ENCODE results near the gene DTD1. TPM values are rescaled to one million over a fixed set of nuclear protein-coding genes. Genes with fewer than 3 reads are reported as not detected.

DTD1 gene
- total RNA-seq, 1 donor from 2014 or later, result 38.1 TPM

DNA sequence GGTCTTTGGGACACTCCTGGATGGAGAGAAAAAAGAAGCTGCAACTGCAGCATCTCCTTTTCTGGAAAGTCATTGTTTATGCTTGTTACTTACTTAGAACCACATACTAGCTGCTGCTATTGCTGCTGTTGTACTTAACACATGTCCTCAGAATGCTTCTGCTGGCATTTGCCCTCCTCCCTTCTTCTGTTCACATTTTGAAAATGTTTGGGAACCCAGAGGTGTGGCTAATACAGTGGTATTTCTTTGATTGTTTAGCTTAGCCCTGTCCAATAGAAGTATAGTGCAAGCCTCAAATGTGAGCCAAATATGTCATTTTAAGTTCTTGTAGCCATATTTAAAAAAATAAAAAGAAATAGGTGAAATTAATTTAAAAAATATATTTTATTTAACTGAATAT lies 8.4 kb downstream of the DTD1 start:
- Histone ChIP-seq H2AFZ (ENCODE audit: low read depth, low read length) (no peak overlapping the region), H3K27me3 (ENCODE audit: insufficient read depth, low read length) (no peaks in the 10 kb centered on the region), H3K79me2 (ENCODE audit: insufficient read depth, low read length) (peaks cover 21% of the 10 kb centered on the region), H3K9ac (ENCODE audit: low read length) (no peak overlapping the region), H3K4me2 (ENCODE audit: low read length) (no peak overlapping the region), H3K4me1 (ENCODE audit: insufficient read depth, low read length) (no peaks in the 10 kb centered on the region), H3K27ac (ENCODE audit: low read depth, low read length) (no peak overlapping the region), H3K4me3 (ENCODE audit: insufficient read depth, low read depth, low read length) (no peak overlapping the region), H3K9me3 (ENCODE audit: insufficient read depth, low read depth, low read length) (no peaks in the 10 kb centered on the region), H4K20me1 (ENCODE audit: insufficient read depth, low read length) (peaks cover 5% of the 10 kb centered on the region), H3K36me3 (ENCODE audit: insufficient read depth, low read length) (peaks cover 11% of the 10 kb centered on the region)
- Mint-ChIP-seq H3K27ac (ENCODE audit: unreplicated experiment) (no peak overlapping the region), H3K4me1 (ENCODE audit: low read depth, unreplicated experiment) (no peaks in the 10 kb centered on the region), H3K27me3 (ENCODE audit: low read depth, unreplicated experiment) (no peaks in the 10 kb centered on the region), H3K9me3 (ENCODE audit: unreplicated experiment) (no peaks in the 10 kb centered on the region), H3K36me3 (ENCODE audit: low read depth, unreplicated experiment) (peaks cover 9% of the 10 kb centered on the region), H3K4me3 (ENCODE audit: unreplicated experiment) (no peak overlapping the region)
- no peak for TF ChIP-seq EZH2 (IDR thresholded peaks at IDR 0.05; ENCODE audit: insufficient read depth, low read length)
- TF ChIP-seq, protein P1, sequence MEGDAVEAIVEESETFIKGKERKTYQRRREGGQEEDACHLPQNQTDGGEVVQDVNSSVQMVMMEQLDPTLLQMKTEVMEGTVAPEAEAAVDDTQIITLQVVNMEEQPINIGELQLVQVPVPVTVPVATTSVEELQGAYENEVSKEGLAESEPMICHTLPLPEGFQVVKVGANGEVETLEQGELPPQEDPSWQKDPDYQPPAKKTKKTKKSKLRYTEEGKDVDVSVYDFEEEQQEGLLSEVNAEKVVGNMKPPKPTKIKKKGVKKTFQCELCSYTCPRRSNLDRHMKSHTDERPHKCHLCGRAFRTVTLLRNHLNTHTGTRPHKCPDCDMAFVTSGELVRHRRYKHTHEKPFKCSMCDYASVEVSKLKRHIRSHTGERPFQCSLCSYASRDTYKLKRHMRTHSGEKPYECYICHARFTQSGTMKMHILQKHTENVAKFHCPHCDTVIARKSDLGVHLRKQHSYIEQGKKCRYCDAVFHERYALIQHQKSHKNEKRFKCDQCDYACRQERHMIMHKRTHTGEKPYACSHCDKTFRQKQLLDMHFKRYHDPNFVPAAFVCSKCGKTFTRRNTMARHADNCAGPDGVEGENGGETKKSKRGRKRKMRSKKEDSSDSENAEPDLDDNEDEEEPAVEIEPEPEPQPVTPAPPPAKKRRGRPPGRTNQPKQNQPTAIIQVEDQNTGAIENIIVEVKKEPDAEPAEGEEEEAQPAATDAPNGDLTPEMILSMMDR (IDR thresholded peaks at IDR 0.05; ENCODE audit: insufficient read depth, low read depth, low read length), result no peak
- FAIRE-seq (no peak), DNase-seq (ENCODE audit: low read depth) (no peak)

DNA sequence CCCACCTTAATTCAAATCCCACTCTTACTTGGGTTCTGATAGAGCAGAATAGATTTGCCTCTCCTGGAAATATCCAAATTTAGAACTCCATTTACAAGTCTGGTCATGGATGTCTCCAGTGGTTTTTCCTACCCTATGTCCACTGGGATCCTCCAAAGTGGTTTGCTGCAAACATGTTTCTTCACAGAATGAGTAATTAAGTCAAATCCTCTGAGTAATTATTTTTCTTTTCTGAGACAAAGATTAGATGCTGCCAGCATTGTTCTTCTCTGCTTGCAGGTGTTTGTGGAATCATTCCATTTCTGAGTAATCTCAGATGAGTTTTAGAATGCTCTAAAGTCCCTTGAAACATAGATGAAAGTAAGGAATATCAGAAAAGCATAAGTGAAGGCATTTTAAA lies 21.9 kb downstream of the DTD1 start:
- H3K4me1 Mint-ChIP-seq (ENCODE audit: low read depth, unreplicated experiment), result no peaks in the 10 kb centered on the region
- Histone ChIP-seq H3K27ac (ENCODE audit: low read depth, low read length) (no peak overlapping the region), H3K9me3 (ENCODE audit: insufficient read depth, low read depth, low read length) (no peaks in the 10 kb centered on the region), H3K4me2 (ENCODE audit: low read length) (no peak overlapping the region), H3K36me3 (ENCODE audit: insufficient read depth, low read length) (peaks cover 6% of the 10 kb centered on the region), H4K20me1 (ENCODE audit: insufficient read depth, low read length) (peaks cover 3% of the 10 kb centered on the region), H2AFZ (ENCODE audit: low read depth, low read length) (no peak overlapping the region), H3K79me2 (ENCODE audit: insufficient read depth, low read length) (no peaks in the 10 kb centered on the region), H3K4me1 (ENCODE audit: insufficient read depth, low read length) (no peaks in the 10 kb centered on the region), H3K4me3 (ENCODE audit: insufficient read depth, low read depth, low read length) (no peak overlapping the region), H3K9ac (ENCODE audit: low read length) (no peak overlapping the region), H3K27me3 (ENCODE audit: insufficient read depth, low read length) (no peaks in the 10 kb centered on the region)
- H3K36me3 Mint-ChIP-seq (ENCODE audit: low read depth, unreplicated experiment), result peaks cover 3% of the 10 kb centered on the region
- no peak overlapping the region for H3K27ac Mint-ChIP-seq (ENCODE audit: unreplicated experiment)
- no peaks in the 10 kb centered on the region for H3K9me3 Mint-ChIP-seq (ENCODE audit: unreplicated experiment)
- H3K27me3 Mint-ChIP-seq (ENCODE audit: low read depth, unreplicated experiment), result no peaks in the 10 kb centered on the region
- TF ChIP-seq, protein P1 (IDR thresholded peaks at IDR 0.05; ENCODE audit: insufficient read depth, low read depth, low read length), result no peak
- TF ChIP-seq EZH2 (IDR thresholded peaks at IDR 0.05; ENCODE audit: insufficient read depth, low read length), result no peak
- no peak overlapping the region for H3K4me3 Mint-ChIP-seq (ENCODE audit: unreplicated experiment)
- DNase-seq (ENCODE audit: low read depth), result no peak
- no peak for FAIRE-seq

DNA sequence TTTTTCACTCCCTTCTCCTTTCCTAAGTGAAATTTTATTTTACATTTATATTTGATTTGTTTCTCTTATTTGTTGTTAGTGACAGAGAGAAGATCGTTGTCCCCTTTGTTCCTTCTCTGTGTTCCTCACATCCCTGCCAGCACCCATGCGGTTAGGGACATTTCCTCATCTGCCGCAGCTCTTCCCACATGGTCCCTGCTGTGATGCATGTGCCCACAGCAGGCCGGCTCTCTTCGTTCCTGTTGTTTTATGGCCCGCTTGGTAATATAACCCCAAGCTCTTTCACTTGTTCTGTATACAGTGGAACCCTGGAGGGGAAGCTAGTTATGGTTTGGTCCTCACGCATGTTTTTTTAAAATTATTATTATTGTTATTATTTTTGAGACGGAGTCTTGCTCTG lies 23.6 kb downstream of the DTD1 start:
- FAIRE-seq, result no peak
- Histone ChIP-seq H2AFZ (ENCODE audit: low read depth, low read length) (no peak overlapping the region), H3K4me3 (ENCODE audit: insufficient read depth, low read depth, low read length) (no peak overlapping the region), H3K4me1 (ENCODE audit: insufficient read depth, low read length) (no peaks in the 10 kb centered on the region), H3K27me3 (ENCODE audit: insufficient read depth, low read length) (no peaks in the 10 kb centered on the region), H3K36me3 (ENCODE audit: insufficient read depth, low read length) (peaks cover 6% of the 10 kb centered on the region), H3K9ac (ENCODE audit: low read length) (no peak overlapping the region), H3K9me3 (ENCODE audit: insufficient read depth, low read depth, low read length) (no peaks in the 10 kb centered on the region), H4K20me1 (ENCODE audit: insufficient read depth, low read length) (peaks cover 6% of the 10 kb centered on the region), H3K4me2 (ENCODE audit: low read length) (no peak overlapping the region), H3K27ac (ENCODE audit: low read depth, low read length) (no peak overlapping the region), H3K79me2 (ENCODE audit: insufficient read depth, low read length) (no peaks in the 10 kb centered on the region)
- no peak for DNase-seq (ENCODE audit: low read depth)
- no peak overlapping the region for H3K27ac Mint-ChIP-seq (ENCODE audit: unreplicated experiment)
- peaks cover 6% of the 10 kb centered on the region for H3K36me3 Mint-ChIP-seq (ENCODE audit: low read depth, unreplicated experiment)
- H3K9me3 Mint-ChIP-seq (ENCODE audit: unreplicated experiment), result peaks cover 3% of the 10 kb centered on the region
- no peak for TF ChIP-seq EZH2 (IDR thresholded peaks at IDR 0.05; ENCODE audit: insufficient read depth, low read length)
- TF ChIP-seq, protein P1 (IDR thresholded peaks at IDR 0.05; ENCODE audit: insufficient read depth, low read depth, low read length), result no peak
- no peaks in the 10 kb centered on the region for H3K4me1 Mint-ChIP-seq (ENCODE audit: low read depth, unreplicated experiment)
- H3K27me3 Mint-ChIP-seq (ENCODE audit: low read depth, unreplicated experiment), result no peaks in the 10 kb centered on the region
- no peak overlapping the region for H3K4me3 Mint-ChIP-seq (ENCODE audit: unreplicated experiment)

Data from astrocyte (in vitro differentiated cells and primary cell).